HCT116 (cell line): ENCODE measurements around the gene PLEKHA8. TPM values are rescaled to one million over a fixed set of nuclear protein-coding genes. Genes with fewer than 3 reads are reported as not detected.

Experiments
- ATAC-seq: fragments of 200-7000 bp; cut with Tn5 transposase; 2 replicates; pipeline ENCODE4 v1.9.1; 2020; ENCODE audit warnings: mild to moderate bottlenecking, moderate library complexity
- BruUV-seq: library from RNA; stranded (reverse); fragments of 400-500 nt; replicated peaks from 2 replicates; lab custom pipeline; 2021; lab: Mats Ljungman, UMichigan
- CTCF ChIA-PET: fragments of 300-600 bp; sonication (Branson Sonifier 250); formaldehyde crosslinking; loops from one replicate; lab custom pipeline; 2021; ENCODE audit warnings: antibody characterized with exemption; lab: Charles Lee
- POLR2A ChIA-PET: fragments of 300-600, 350-600 bp; sonication (Branson Sonifier 250); formaldehyde crosslinking; loops from one replicate; lab custom pipeline; 2021; ENCODE audit warnings: antibody characterized with exemption; lab: Charles Lee
- RAD21 ChIA-PET, 2 experiments: fragments of 300-600 bp; sonication (Branson Sonifier 250); formaldehyde crosslinking; loops; one replicate each; lab custom pipeline; 2023; ENCODE audit warnings: low total read pairs in 2 of 2; ENCODE audit not compliant: uncharacterized antibody in 2 of 2, unreplicated experiment in 2 of 2, low non-redundant PET in 1 of 2; lab: Charles Lee
- DNase-seq: peaks from one replicate; pipeline ENCODE4 v3.0.0-alpha.2; 2010; ENCODE audit warnings: low read depth, low spot score
- H2AFZ ChIP-seq: fragments of 200-600 bp; shearing (Covaris generic), sonication (generic); 2 replicates; pipeline ENCODE4 v1.6.1; 2017; ENCODE audit warnings: low read depth, mixed run types, mixed read lengths, antibody characterized with exemption, low read length; ENCODE audit not compliant: poor library complexity, severe bottlenecking
- H3K27ac ChIP-seq: 2 replicates; pipeline ENCODE4 v1.5.1; 2012; ENCODE audit warnings: low read depth, low read length
- H3K27me3 ChIP-seq: fragments of 200-600 bp; sonication (generic); 2 replicates; pipeline ENCODE4 v1.6.1; 2016; ENCODE audit warnings: mixed run types, low read length, mixed read lengths; ENCODE audit not compliant: insufficient read depth
- H3K36me3 ChIP-seq, 2 experiments: fragments of 200-500 bp in 1 of 2; fragments of 200-600 bp in 1 of 2; sonication (Bioruptor generic) in 1 of 2; sonication (generic) in 1 of 2; 2 replicates each; pipeline versions ENCODE4 v1.5.1 to v1.6.1; 2014 to 2016; ENCODE audit warnings: low read length in 2 of 2, inconsistent platforms in 1 of 2, mixed read lengths in 1 of 2, mixed run types in 1 of 2; ENCODE audit not compliant: insufficient read depth in 2 of 2, control insufficient read depth in 1 of 2
- H3K4me1 ChIP-seq, 2 experiments: fragments of 200-600 bp in 1 of 2; sonication (generic) in 1 of 2; 2 replicates each; pipeline versions ENCODE4 v1.5.1 to v1.6.1; 2012 to 2017; ENCODE audit warnings: low read length in 2 of 2, inconsistent platforms in 1 of 2, mild to moderate bottlenecking in 1 of 2, mixed read lengths in 1 of 2, mixed run types in 1 of 2, moderate library complexity in 1 of 2; ENCODE audit not compliant: insufficient read depth in 2 of 2, control insufficient read depth in 1 of 2
- H3K4me2 ChIP-seq: fragments of 200-600 bp; sonication (generic); 2 replicates; pipeline ENCODE4 v1.6.1; 2017; ENCODE audit warnings: mixed run types, low read length, mixed read lengths
- H3K4me3 ChIP-seq, 2 experiments: fragments of 200-600 bp in 1 of 2; sonication (generic) in 1 of 2; replicated peaks in 1 of 2; 2 replicates each; pipeline ENCODE4 v1.5.1; 2011 to 2016; ENCODE audit warnings: low read length in 2 of 2, control low read depth in 1 of 2, low read depth in 1 of 2, mild to moderate bottlenecking in 1 of 2, mixed read lengths in 1 of 2, mixed run types in 1 of 2
- H3K79me2 ChIP-seq: fragments of 200-600 bp; sonication (generic); 2 replicates; pipeline ENCODE4 v1.6.1; 2017; ENCODE audit warnings: mild to moderate bottlenecking, mixed run types, low read length, moderate library complexity, mixed read lengths; ENCODE audit not compliant: insufficient read depth
- H3K9ac ChIP-seq: fragments of 200-600 bp; sonication (generic); 2 replicates; pipeline ENCODE4 v1.6.1; 2016; ENCODE audit warnings: low read length, mixed read lengths
- H3K9me2 ChIP-seq: fragments of 200-600 bp; sonication (generic), shearing (Covaris generic); 2 replicates; pipeline ENCODE4 v1.6.1; 2017; ENCODE audit warnings: mixed run types, mild to moderate bottlenecking, moderate library complexity; ENCODE audit not compliant: insufficient read depth
- H3K9me3 ChIP-seq, 2 experiments: fragments of 200-500 bp in 1 of 2; fragments of 200-600 bp in 1 of 2; sonication (Bioruptor generic) in 1 of 2; sonication (generic) in 1 of 2; 2 replicates each; pipeline ENCODE4 v1.6.1; 2014 to 2017; ENCODE audit warnings: low read length in 2 of 2, mixed read lengths in 2 of 2, inconsistent platforms in 1 of 2, low read depth in 1 of 2, mild to moderate bottlenecking in 1 of 2, mixed run types in 1 of 2, moderate library complexity in 1 of 2; ENCODE audit not compliant: control insufficient read depth in 1 of 2, insufficient read depth in 1 of 2
- H4K20me1 ChIP-seq: fragments of 200-600 bp; sonication (generic), shearing (Covaris generic); 2 replicates; pipeline ENCODE4 v1.6.1; 2017; ENCODE audit warnings: mixed run types, mild to moderate bottlenecking, moderate library complexity; ENCODE audit not compliant: insufficient read depth
- CBX3 ChIP-seq: IDR thresholded peaks from 2 replicates; pipeline ENCODE4 v1.6.1; 2012; ENCODE audit warnings: low read depth
- CEBPB ChIP-seq: IDR thresholded peaks from 2 replicates; pipeline ENCODE4 v1.6.1; 2012; ENCODE audit warnings: low read depth
- EGR1 ChIP-seq: IDR thresholded peaks from 2 replicates; pipeline ENCODE4 v1.6.1; 2012; ENCODE audit warnings: low read depth
- EZH2 ChIP-seq: fragments of 200-600 bp; sonication (generic); IDR thresholded peaks from 2 replicates; pipeline ENCODE4 v1.6.1; 2017; ENCODE audit warnings: antibody characterized with exemption, mixed run types
- FOSL1 ChIP-seq: IDR thresholded peaks from 2 replicates; pipeline ENCODE4 v1.6.1; 2012; ENCODE audit warnings: low read depth
- POLR2A ChIP-seq: IDR thresholded peaks from 2 replicates; pipeline ENCODE4 v1.7.0; 2011; ENCODE audit warnings: borderline replicate concordance; ENCODE audit not compliant: insufficient read depth, insufficient read length; ENCODE audit errors: extremely low read depth
- POLR2AphosphoS5 ChIP-seq: IDR thresholded peaks from 2 replicates; pipeline ENCODE4 v1.6.1; 2011; ENCODE audit warnings: mild to moderate bottlenecking, low read depth, low read length, moderate library complexity
- SP1 ChIP-seq: IDR thresholded peaks from 2 replicates; pipeline ENCODE4 v1.6.1; 2012; ENCODE audit warnings: low read depth
- ZFX ChIP-seq: fragments of 450-650 bp; IDR thresholded peaks from 2 replicates; pipeline ENCODE4 v1.6.1; 2017
- intact Hi-C: fragments of 100-400 bp; cut with micrococcal nuclease; formaldehyde crosslinking; loops from 2 replicates; pipeline ENCODE4 v1.10.0; 2022
- total RNA-seq: library from RNA; stranded (reverse); gene quantifications from one replicate; pipeline ENCODE4 v1.2.1, GENCODE V29; 2021; ENCODE audit not compliant: unreplicated experiment
- TF ChIP-seq, protein P1 (sequence below): IDR thresholded peaks from 2 replicates; pipeline ENCODE4 v1.6.1; 2011; ENCODE audit warnings: mild to moderate bottlenecking, low read length, moderate library complexity; ENCODE audit not compliant: insufficient replicate concordance; ENCODE audit errors: extremely low read depth
- TF ChIP-seq, protein P2 (sequence below): IDR thresholded peaks from 2 replicates; pipeline ENCODE4 v1.6.1; 2012; ENCODE audit warnings: low read depth
- TF ChIP-seq, protein P3 (sequence below): IDR thresholded peaks from 2 replicates; pipeline ENCODE4 v1.6.1; 2012

PLEKHA8 gene
- total RNA-seq, 1 experiment from 2014 or later: 13.6 TPM

DNA sequence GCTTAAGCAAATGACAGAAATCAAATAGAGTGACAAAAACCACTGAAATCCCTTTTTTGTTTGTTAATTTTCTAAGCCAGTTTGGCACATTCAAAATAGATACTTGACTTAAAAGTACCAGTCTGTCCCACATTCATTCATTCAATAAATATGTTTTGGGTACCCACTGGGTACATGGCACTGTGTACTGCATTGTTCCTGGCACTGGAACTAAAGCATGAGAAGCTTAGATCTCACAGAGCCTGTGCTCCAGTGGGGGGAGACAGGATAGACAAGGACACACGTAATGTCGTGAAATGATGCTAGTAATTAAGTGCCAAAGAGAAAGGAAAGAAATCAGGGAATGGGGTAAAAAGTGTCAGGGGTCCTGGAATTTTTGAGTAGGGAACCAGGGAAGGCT, 119.6 kb downstream of the PLEKHA8 start:
- TF ChIP-seq POLR2A: no peak
- TF ChIP-seq ZFX: no peak
- no peak for TF ChIP-seq CBX3
- no peak for TF ChIP-seq FOSL1
- TF ChIP-seq SP1: no peak
- TF ChIP-seq EGR1: no peak
- TF ChIP-seq CEBPB: no peak
- no peak for TF ChIP-seq EZH2
- TF ChIP-seq, protein P1, sequence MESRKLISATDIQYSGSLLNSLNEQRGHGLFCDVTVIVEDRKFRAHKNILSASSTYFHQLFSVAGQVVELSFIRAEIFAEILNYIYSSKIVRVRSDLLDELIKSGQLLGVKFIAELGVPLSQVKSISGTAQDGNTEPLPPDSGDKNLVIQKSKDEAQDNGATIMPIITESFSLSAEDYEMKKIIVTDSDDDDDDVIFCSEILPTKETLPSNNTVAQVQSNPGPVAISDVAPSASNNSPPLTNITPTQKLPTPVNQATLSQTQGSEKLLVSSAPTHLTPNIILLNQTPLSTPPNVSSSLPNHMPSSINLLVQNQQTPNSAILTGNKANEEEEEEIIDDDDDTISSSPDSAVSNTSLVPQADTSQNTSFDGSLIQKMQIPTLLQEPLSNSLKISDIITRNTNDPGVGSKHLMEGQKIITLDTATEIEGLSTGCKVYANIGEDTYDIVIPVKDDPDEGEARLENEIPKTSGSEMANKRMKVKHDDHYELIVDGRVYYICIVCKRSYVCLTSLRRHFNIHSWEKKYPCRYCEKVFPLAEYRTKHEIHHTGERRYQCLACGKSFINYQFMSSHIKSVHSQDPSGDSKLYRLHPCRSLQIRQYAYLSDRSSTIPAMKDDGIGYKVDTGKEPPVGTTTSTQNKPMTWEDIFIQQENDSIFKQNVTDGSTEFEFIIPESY: no peak
- TF ChIP-seq, protein P2, sequence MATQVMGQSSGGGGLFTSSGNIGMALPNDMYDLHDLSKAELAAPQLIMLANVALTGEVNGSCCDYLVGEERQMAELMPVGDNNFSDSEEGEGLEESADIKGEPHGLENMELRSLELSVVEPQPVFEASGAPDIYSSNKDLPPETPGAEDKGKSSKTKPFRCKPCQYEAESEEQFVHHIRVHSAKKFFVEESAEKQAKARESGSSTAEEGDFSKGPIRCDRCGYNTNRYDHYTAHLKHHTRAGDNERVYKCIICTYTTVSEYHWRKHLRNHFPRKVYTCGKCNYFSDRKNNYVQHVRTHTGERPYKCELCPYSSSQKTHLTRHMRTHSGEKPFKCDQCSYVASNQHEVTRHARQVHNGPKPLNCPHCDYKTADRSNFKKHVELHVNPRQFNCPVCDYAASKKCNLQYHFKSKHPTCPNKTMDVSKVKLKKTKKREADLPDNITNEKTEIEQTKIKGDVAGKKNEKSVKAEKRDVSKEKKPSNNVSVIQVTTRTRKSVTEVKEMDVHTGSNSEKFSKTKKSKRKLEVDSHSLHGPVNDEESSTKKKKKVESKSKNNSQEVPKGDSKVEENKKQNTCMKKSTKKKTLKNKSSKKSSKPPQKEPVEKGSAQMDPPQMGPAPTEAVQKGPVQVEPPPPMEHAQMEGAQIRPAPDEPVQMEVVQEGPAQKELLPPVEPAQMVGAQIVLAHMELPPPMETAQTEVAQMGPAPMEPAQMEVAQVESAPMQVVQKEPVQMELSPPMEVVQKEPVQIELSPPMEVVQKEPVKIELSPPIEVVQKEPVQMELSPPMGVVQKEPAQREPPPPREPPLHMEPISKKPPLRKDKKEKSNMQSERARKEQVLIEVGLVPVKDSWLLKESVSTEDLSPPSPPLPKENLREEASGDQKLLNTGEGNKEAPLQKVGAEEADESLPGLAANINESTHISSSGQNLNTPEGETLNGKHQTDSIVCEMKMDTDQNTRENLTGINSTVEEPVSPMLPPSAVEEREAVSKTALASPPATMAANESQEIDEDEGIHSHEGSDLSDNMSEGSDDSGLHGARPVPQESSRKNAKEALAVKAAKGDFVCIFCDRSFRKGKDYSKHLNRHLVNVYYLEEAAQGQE: no peak
- TF ChIP-seq, protein P3, sequence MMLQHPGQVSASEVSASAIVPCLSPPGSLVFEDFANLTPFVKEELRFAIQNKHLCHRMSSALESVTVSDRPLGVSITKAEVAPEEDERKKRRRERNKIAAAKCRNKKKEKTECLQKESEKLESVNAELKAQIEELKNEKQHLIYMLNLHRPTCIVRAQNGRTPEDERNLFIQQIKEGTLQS: no peak
- TF ChIP-seq POLR2AphosphoS5: no peak
- RAD21 ChIA-PET: no interaction called here
- H3K9me3 ChIP-seq: no peaks in the 10 kb centered on the region
- no peak overlapping the region for H3K27ac ChIP-seq
- no peak overlapping the region for H3K9ac ChIP-seq
- ATAC-seq: no peak
- no peak overlapping the region for H3K4me3 ChIP-seq
- H4K20me1 ChIP-seq: no peaks in the 10 kb centered on the region
- H3K4me1 ChIP-seq: peaks cover 12 to 15% of the 10 kb centered on the region in 2 experiments
- intact Hi-C loops: no loop called here
- POLR2A ChIA-PET: no interaction called here
- CTCF ChIA-PET: no interaction called here
- H3K9me2 ChIP-seq: no peaks in the 10 kb centered on the region
- DNase-seq: no peak
- H3K27me3 ChIP-seq: no peaks in the 10 kb centered on the region
- H3K79me2 ChIP-seq: no peaks in the 10 kb centered on the region
- BruUV-seq: no TSS peak
- H3K4me2 ChIP-seq: no peak overlapping the region
- no peak overlapping the region for H2AFZ ChIP-seq
- H3K36me3 ChIP-seq: no peaks in the 10 kb centered on the region
